Medulla oblongata (tissue), 1 donor: ENCODE results near the gene MAN1A2.

Experiments
- DNase-seq: peaks from one replicate; pipeline ENCODE4 v3.0.0-alpha.2; 2015; ENCODE audit errors: extremely low spot score

Gene MAN1A2

GRCh38 chr1:117575586-117576225 is 208.5 kb downstream of the MAN1A2 start:
- DNase-seq = no peak

- DNase-seq = no peak
Observed at GRCh38 chr1:117576236-117576635, 209.0 kb downstream of the MAN1A2 start.

- DNase-seq = no peak
Observed at GRCh38 chr1:117577191-117577885, 210.1 kb downstream of the MAN1A2 start.

- DNase-seq = no peak
Observed at GRCh38 chr1:117578466-117578865, 211.2 kb downstream of the MAN1A2 start.
